ENCODE data around the gene RHOH. TPM values are rescaled to one million over a fixed set of nuclear protein-coding genes. Genes with fewer than 3 reads are reported as not detected.

RHOH gene
- total RNA-seq, 1 donor from 2014 or later, result not detected

- no peak overlapping the region for H3K4me3 Mint-ChIP-seq (ENCODE audit: unreplicated experiment)
- H3K27ac ChIP-seq (ENCODE audit: low read depth, low read length), result no peak overlapping the region
- DNase-seq (ENCODE audit: low read depth) (no peak), FAIRE-seq (no peak)
- H3K9ac ChIP-seq (ENCODE audit: low read length), result no peak overlapping the region
- no peaks in the 10 kb centered on the region for H3K27me3 ChIP-seq (ENCODE audit: insufficient read depth, low read length)
- no peak for TF ChIP-seq CTCF (IDR thresholded peaks at IDR 0.05; ENCODE audit: insufficient read depth, low read depth, low read length)
- no peak for TF ChIP-seq EZH2 (IDR thresholded peaks at IDR 0.05; ENCODE audit: insufficient read depth, low read length)
- no peak overlapping the region for H3K4me3 ChIP-seq (ENCODE audit: insufficient read depth, low read depth, low read length)
- H4K20me1 ChIP-seq (ENCODE audit: insufficient read depth, low read length), result no peaks in the 10 kb centered on the region
- no peak overlapping the region for H3K4me2 ChIP-seq (ENCODE audit: low read length)
- H3K9me3 ChIP-seq (ENCODE audit: insufficient read depth, low read depth, low read length), result no peaks in the 10 kb centered on the region
- H3K27ac Mint-ChIP-seq (ENCODE audit: unreplicated experiment), result no peak overlapping the region
- H3K27me3 Mint-ChIP-seq (ENCODE audit: low read depth, unreplicated experiment), result no peaks in the 10 kb centered on the region
- H3K4me1 Mint-ChIP-seq (ENCODE audit: low read depth, unreplicated experiment), result no peaks in the 10 kb centered on the region
- no peak overlapping the region for H2AFZ ChIP-seq (ENCODE audit: low read depth, low read length)
- no peaks in the 10 kb centered on the region for H3K36me3 ChIP-seq (ENCODE audit: insufficient read depth, low read length)
- no peaks in the 10 kb centered on the region for H3K9me3 Mint-ChIP-seq (ENCODE audit: unreplicated experiment)
- no peaks in the 10 kb centered on the region for H3K36me3 Mint-ChIP-seq (ENCODE audit: low read depth, unreplicated experiment)
- no peaks in the 10 kb centered on the region for H3K79me2 ChIP-seq (ENCODE audit: insufficient read depth, low read length)
- no peaks in the 10 kb centered on the region for H3K4me1 ChIP-seq (ENCODE audit: insufficient read depth, low read length)
Observed at GRCh38 chr4:40233227-40233626, 36.4 kb downstream of the RHOH start.

GRCh38 chr4:40234519-40235039 is 37.7 kb downstream of the RHOH start:
- no peak for FAIRE-seq
- no peak overlapping the region for H3K27ac ChIP-seq (ENCODE audit: low read depth, low read length)
- no peaks in the 10 kb centered on the region for H3K4me1 ChIP-seq (ENCODE audit: insufficient read depth, low read length)

More at GRCh38 chr4:40234519-40235039, 37.7 kb downstream of the RHOH start:
- DNase-seq (ENCODE audit: low read depth), result no peak
- Histone ChIP-seq H3K79me2 (ENCODE audit: insufficient read depth, low read length) (no peaks in the 10 kb centered on the region), H3K9me3 (ENCODE audit: insufficient read depth, low read depth, low read length) (no peaks in the 10 kb centered on the region), H3K27me3 (ENCODE audit: insufficient read depth, low read length) (no peaks in the 10 kb centered on the region), H3K4me2 (ENCODE audit: low read length) (no peak overlapping the region), H2AFZ (ENCODE audit: low read depth, low read length) (no peak overlapping the region), H3K4me3 (ENCODE audit: insufficient read depth, low read depth, low read length) (no peak overlapping the region), H4K20me1 (ENCODE audit: insufficient read depth, low read length) (no peaks in the 10 kb centered on the region), H3K36me3 (ENCODE audit: insufficient read depth, low read length) (no peaks in the 10 kb centered on the region), H3K9ac (ENCODE audit: low read length) (no peak overlapping the region)
- Mint-ChIP-seq H3K4me3 (ENCODE audit: unreplicated experiment) (no peak overlapping the region), H3K4me1 (ENCODE audit: low read depth, unreplicated experiment) (no peaks in the 10 kb centered on the region), H3K9me3 (ENCODE audit: unreplicated experiment) (no peaks in the 10 kb centered on the region), H3K27me3 (ENCODE audit: low read depth, unreplicated experiment) (no peaks in the 10 kb centered on the region), H3K27ac (ENCODE audit: unreplicated experiment) (no peak overlapping the region), H3K36me3 (ENCODE audit: low read depth, unreplicated experiment) (no peaks in the 10 kb centered on the region)
- TF ChIP-seq EZH2 (IDR thresholded peaks at IDR 0.05; ENCODE audit: insufficient read depth, low read length) (no peak), CTCF (IDR thresholded peaks at IDR 0.05; ENCODE audit: insufficient read depth, low read depth, low read length) (no peak)

Data from astrocyte (in vitro differentiated cells and primary cell).